Stimulated activated naive CD4-positive, alpha-beta T cell (primary cell): Measurements from ENCODE around the gene CEACAM4.
"Not testable (repeated sequence)": the region's sequence is repeated elsewhere in the genome, so short reads cannot be mapped to it uniquely, and the experiment has no call there.

Source experiments
- DNase-seq, 6 experiments: peaks; one replicate each; lab custom pipeline; 2025; lab: John Stamatoyannopoulos, UW

The CEACAM4 gene

GRCh38 chr19:41584931-41585330 is 41.9 kb downstream of the CEACAM4 start:
- DNase-seq, result no peak

- DNase-seq, result no peak
Observed at GRCh38 chr19:41584260-41584810, 42.5 kb downstream of the CEACAM4 start.

GRCh38 chr19:41582577-41583182 is 44.2 kb downstream of the CEACAM4 start:
- not testable (repeated sequence) for DNase-seq

- DNase-seq, result not testable (repeated sequence)
Observed at GRCh38 chr19:41581068-41581467, 45.8 kb downstream of the CEACAM4 start.

GRCh38 chr19:41578886-41579285 is 48.0 kb downstream of the CEACAM4 start:
- DNase-seq, result no peak

GRCh38 chr19:41577833-41578232 is 49.0 kb downstream of the CEACAM4 start:
- DNase-seq, result no peak

- no peak for DNase-seq
Observed at GRCh38 chr19:41577144-41577830, 49.6 kb downstream of the CEACAM4 start.

GRCh38 chr19:41575998-41576397 is 50.9 kb downstream of the CEACAM4 start, which contains the start of gene CEACAM21:
CEACAM21 (plus strand) TSS chr19:41576166; CDS start chr19:41576275, 109 bp downstream.
- peak in 5 of 6 experiments; percentile 9 to 40 (median 30) for DNase-seq

GRCh38 chr19:41570639-41571112 is 56.2 kb downstream of the CEACAM4 start:
- DNase-seq, result peak; percentile 63 to 86 (median 81)

GRCh38 chr19:41570179-41570578 is 56.7 kb downstream of the CEACAM4 start:
- DNase-seq, result no peak

- no peak for DNase-seq
Observed at GRCh38 chr19:41569481-41570150, 57.3 kb downstream of the CEACAM4 start.
